ENCODE data around the gene ARL3. TPM values are rescaled to one million over a fixed set of nuclear protein-coding genes. Genes with fewer than 3 reads are reported as not detected.
"Not testable (repeated sequence)": the region's sequence is repeated elsewhere in the genome, so short reads cannot be mapped to it uniquely, and the experiment has no call there.

Gene ARL3
- total RNA-seq, 2 donors from 2014 or later: 1.8 to 4.0 TPM

DNA sequence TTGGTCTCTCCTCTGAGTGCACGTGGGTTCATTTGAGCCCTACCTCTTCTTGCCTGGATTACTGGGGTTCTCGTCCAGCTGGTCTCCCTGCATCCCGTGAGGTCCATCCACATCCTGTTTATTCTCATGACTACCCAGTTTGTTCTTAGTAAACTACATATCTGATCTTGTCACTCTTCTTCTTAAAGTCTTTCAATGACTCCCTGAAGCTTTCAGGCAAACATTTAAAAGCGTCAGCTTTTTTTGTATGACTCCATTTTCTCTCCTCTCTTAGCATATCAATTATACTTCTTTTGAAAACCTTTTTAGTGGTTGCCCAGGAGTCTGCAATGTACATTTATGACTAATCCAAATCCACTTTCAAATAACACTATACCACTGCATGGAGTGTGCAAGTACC is 7.8 kb upstream of the ARL3 start:
- Histone ChIP-seq H3K4me3 (no peak overlapping the region), H3K27me3 (no peaks in the 10 kb centered on the region), H3K9me3 (no peaks in the 10 kb centered on the region), H3K36me3 (replicated peaks in 1 of 2; ENCODE audit: insufficient read depth in 1 of 2, low read depth in 2 of 2) (peaks cover 0 to under 1% of the 10 kb centered on the region in 2 donors), H3K4me1 (peaks cover 8% of the 10 kb centered on the region), H3K27ac (no peak overlapping the region)
- TF ChIP-seq, protein P1, sequence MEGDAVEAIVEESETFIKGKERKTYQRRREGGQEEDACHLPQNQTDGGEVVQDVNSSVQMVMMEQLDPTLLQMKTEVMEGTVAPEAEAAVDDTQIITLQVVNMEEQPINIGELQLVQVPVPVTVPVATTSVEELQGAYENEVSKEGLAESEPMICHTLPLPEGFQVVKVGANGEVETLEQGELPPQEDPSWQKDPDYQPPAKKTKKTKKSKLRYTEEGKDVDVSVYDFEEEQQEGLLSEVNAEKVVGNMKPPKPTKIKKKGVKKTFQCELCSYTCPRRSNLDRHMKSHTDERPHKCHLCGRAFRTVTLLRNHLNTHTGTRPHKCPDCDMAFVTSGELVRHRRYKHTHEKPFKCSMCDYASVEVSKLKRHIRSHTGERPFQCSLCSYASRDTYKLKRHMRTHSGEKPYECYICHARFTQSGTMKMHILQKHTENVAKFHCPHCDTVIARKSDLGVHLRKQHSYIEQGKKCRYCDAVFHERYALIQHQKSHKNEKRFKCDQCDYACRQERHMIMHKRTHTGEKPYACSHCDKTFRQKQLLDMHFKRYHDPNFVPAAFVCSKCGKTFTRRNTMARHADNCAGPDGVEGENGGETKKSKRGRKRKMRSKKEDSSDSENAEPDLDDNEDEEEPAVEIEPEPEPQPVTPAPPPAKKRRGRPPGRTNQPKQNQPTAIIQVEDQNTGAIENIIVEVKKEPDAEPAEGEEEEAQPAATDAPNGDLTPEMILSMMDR (IDR thresholded peaks at IDR 0.05): no peak
- TF ChIP-seq POLR2A (IDR thresholded peaks at IDR 0.05): no peak
- no peak for DNase-seq
- intact Hi-C loops (cut with DNase I): loop anchor here (10.0 kb wide), 1 partner anchor 183 kb away; no protein-coding TSS in a partner anchor
- WGBS, 2 donors: 73 to 77% methylated on average over 4 of the region's 4 CpGs
- ATAC-seq: no peak

DNA sequence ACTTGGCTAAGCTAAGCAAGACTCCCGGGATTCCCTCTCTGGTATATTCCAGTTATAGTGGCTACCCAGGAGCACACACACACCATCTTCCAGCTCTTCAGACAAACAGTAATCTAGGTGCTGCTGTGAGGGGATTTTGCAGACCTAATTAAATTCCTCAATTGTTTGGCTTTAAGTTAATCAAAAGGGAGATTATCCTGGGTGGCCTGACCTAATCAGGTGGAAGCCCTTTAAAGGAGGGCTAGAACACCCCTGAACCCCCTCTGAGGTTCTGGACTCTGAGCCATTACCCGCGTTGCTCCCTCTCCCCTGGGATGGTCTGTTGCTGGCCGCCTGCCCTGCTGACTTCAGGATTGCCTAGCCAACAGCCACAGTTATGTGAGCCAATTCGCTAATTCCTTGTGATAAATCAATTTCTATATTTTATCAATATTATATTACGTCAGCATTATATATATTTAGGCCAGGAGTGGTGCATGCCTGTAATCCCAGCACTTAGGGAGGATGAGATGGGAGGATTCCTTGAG is 6.6 kb upstream of the ARL3 start:
- Histone ChIP-seq H3K4me1 (peaks cover 13% of the 10 kb centered on the region), H3K27ac (no peak overlapping the region), H3K36me3 (replicated peaks in 1 of 2; ENCODE audit: insufficient read depth in 1 of 2, low read depth in 2 of 2) (no peaks in the 10 kb centered on the region), H3K9me3 (no peaks in the 10 kb centered on the region), H3K27me3 (no peaks in the 10 kb centered on the region), H3K4me3 (no peak overlapping the region)
- intact Hi-C loops (cut with DNase I): loop anchor here (10.0 kb wide), 1 partner anchor 184 kb away; no protein-coding TSS in a partner anchor
- WGBS, 2 donors: 70 to 75% methylated on average over 6 of the region's 6 CpGs
- DNase-seq: no peak
- TF ChIP-seq POLR2A (IDR thresholded peaks at IDR 0.05): no peak
- TF ChIP-seq, protein P1 (IDR thresholded peaks at IDR 0.05): no peak
- no peak for ATAC-seq

DNA sequence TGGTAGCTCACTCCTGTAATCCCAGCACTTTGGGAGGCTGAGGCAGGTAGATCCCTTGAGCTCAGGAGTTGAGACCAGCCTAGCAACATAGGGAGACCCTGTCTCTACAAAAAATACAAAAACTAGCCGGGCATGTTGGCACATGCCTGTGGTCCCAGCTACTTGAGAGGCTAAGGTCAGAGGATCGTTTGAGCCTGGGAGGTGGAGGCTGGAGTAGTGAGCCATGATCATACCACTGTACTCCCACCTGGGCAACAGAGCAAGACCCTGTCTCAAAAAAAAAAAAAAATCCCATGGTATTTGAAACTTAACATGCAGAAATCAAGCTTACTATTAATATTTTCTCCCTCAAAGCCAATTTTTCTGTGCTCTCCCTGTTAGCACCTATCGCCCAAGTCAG is 6.1 kb upstream of the ARL3 start:
- intact Hi-C loops (cut with DNase I): loop anchor here (10.0 kb wide), 1 partner anchor 184 kb away; no protein-coding TSS in a partner anchor
- no peak overlapping the region for H3K27ac ChIP-seq
- ATAC-seq (no peak), DNase-seq (no peak)
- H3K9me3 ChIP-seq: no peaks in the 10 kb centered on the region
- TF ChIP-seq, protein P1 (IDR thresholded peaks at IDR 0.05): no peak
- no peak for TF ChIP-seq POLR2A (IDR thresholded peaks at IDR 0.05)
- no peaks in the 10 kb centered on the region for H3K27me3 ChIP-seq
- H3K36me3 ChIP-seq (replicated peaks in 1 of 2; ENCODE audit: insufficient read depth in 1 of 2, low read depth in 2 of 2): no peaks in the 10 kb centered on the region
- WGBS, 2 donors: 84 to 93% methylated on average over 3 of the region's 3 CpGs
- H3K4me1 ChIP-seq: peaks cover 18% of the 10 kb centered on the region
- no peak overlapping the region for H3K4me3 ChIP-seq

DNA sequence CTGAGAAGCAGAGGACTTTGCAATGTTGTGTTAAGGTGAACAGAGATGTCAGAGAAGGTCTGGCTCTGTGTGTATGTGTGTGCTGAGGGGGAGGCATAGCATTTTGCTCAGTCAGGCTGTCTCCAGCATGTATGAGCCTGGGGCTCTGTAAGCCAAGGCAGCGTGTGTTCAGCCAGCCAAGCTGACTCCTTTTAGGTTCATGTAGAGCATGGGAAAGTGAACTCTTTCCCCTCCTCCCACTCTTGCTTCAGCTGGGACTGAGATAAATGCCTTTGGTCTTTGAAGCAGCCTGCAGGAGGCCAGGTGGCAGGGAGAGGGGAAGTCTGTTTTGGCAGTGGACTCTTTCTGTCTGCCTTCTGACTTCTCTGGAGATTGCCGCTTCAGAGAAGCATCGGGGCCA is 4.0 kb upstream of the ARL3 start:
- Histone ChIP-seq H3K36me3 (replicated peaks in 1 of 2; ENCODE audit: insufficient read depth in 1 of 2, low read depth in 2 of 2) (no peaks in the 10 kb centered on the region), H3K4me1 (peaks cover 25% of the 10 kb centered on the region), H3K4me3 (no peak overlapping the region), H3K9me3 (no peaks in the 10 kb centered on the region), H3K27me3 (no peaks in the 10 kb centered on the region), H3K27ac (peak overlapping the region in 2 of 4 donors; percentile 33 to 41)
- intact Hi-C loops (cut with DNase I): no loop called here
- TF ChIP-seq, protein P1 (IDR thresholded peaks at IDR 0.05): no peak
- TF ChIP-seq POLR2A (IDR thresholded peaks at IDR 0.05): no peak
- peak in 3 of 4 donors; percentile 26 to 49 (median 32) for DNase-seq
- ATAC-seq: no peak
- WGBS, 2 donors: 9 to 29% methylated on average over 3 of the region's 3 CpGs

DNA sequence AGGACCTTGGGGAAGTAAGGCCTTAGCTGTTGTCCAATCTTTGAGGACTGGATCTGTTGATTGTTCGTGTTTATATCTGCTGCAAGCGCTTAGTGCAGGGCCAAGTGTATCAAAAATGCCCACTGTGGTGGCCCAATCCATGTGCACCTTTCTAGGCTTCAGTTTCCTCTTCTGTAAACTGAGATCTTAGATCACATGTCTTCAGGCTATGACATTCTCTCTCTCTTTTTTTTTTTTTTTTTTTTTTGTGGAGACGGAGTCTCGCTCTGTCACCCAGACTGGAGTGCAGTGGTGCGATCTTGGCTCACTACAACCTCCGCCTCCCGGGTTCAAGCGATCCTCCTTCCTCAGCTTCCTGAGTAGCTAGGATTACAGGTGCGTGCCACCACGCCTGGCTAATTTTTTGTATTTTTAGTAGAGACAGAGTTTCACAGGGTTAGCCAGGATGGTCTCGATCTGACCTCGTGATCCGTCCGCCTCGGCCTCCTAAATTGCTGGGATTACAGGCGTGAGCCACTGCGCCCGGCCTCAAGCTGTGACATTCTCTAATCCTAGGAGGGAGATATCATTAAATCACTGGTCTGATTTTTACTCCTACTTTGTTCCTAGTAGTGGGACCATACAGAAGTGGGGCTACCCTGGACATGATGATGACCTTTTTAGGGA is 2.8 kb upstream of the ARL3 start:
- peaks cover 27% of the 10 kb centered on the region for H3K4me1 ChIP-seq
- intact Hi-C loops (cut with DNase I); DNase-seq; ATAC-seq; H3K4me3 ChIP-seq; H3K27me3 ChIP-seq; H3K9me3 ChIP-seq; H3K27ac ChIP-seq; H3K36me3 ChIP-seq (replicated peaks in 1 of 2; ENCODE audit: insufficient read depth in 1 of 2, low read depth in 2 of 2): not testable (repeated sequence)
- 92 to 93% methylated on average over 18 of the region's 18 CpGs for WGBS, 2 donors

All from body of pancreas (tissue), 4 donors.